Measurements from ENCODE around the gene CWC22.

The CWC22 gene

DNA sequence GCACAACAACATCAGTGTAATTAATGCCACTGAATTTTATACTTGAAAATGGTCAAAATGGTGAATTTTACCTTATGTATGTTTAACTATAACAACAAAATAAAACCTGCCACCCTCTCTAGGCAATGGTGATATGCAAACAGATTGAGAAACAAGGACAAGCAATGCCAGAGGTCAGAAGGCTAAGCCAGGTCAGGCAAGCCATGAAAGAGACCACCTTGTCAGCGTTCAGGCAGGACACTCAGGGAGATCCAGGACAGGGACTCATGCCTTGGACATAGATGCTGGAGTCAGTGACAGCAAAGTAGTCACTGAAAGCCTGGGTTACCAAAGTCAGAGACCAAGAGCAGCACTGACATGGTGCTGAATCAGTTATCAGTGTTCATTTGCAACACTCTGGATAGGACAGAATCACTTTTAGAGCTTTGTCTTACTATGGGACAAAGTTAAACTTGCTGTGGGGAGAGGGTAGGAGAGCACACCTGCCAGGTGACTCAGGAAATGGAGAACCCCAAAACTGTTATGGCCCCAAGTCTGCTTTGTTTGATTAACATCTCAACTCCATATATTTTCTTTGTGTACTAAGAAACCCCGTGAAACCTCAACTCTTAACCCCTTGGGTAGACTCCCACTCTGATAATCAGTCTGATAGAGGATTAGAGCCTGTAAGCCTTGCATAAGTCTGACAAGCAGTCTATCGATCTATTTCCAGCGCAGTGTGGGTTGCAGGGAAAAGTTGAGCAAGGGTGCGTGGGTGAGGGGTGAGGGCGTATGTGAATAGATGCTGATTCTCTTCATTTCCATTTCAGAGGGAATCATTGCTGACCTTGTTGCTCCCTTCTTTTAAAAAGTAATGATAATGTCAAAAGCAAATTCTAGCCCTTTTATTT, 97.0 kb downstream of the CWC22 start:
- Mint-ChIP-seq H3K27me3 (no peaks in the 10 kb centered on the region), H3K4me3 (no peak overlapping the region), H3K4me1 (no peaks in the 10 kb centered on the region), H3K9me3 (no peaks in the 10 kb centered on the region), H3K27ac (no peak overlapping the region)
- ATAC-seq (no peak), DNase-seq (no peak)

DNA sequence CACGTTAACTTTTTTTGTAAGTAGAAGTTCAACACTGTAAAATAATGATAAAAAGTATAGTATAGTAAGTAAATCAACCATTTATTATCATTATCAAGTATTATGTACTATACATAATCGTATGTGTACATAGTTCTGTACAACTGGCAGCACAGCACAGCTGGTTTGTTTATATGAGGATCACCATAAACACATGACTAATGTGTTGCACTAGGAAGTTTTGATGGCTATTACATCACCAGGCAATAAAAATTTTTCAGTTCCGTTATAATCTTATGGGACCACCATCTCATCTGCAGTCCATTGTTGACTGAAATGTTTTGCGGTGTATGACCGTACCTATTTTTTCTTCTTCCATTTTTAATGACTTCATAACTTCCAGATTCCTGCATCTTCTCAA, 106.4 kb downstream of the CWC22 start:
- DNase-seq: no peak
- Mint-ChIP-seq H3K4me3 (no peak overlapping the region), H3K27me3 (no peaks in the 10 kb centered on the region), H3K9me3 (peaks cover 0 to 14% of the 10 kb centered on the region in 2 donors), H3K27ac (no peak overlapping the region), H3K4me1 (no peaks in the 10 kb centered on the region)
- no peak for ATAC-seq

DNA sequence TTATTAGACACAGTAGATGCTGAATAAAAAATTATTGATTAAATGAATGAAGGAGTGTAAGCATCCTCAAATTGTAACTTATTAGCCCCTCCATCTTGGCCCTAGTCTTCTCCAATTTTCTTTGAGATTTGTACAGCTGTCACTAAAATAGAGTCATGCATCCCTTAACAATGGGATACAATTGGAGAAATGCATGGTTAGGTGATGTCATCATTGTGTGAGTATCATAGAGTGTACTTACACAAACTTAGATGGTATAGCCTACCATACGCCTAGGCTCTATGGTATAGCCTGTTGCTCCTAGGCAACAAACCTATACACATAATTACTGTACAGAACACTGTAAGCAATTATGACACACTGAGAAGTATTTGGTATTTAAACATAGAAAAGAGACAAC, 107.4 kb downstream of the CWC22 start:
- ATAC-seq: no peak
- no peak overlapping the region for H3K27ac Mint-ChIP-seq
- H3K4me3 Mint-ChIP-seq: no peak overlapping the region
- H3K27me3 Mint-ChIP-seq: no peaks in the 10 kb centered on the region
- peaks cover 0 to 14% of the 10 kb centered on the region in 2 donors for H3K9me3 Mint-ChIP-seq
- no peak for DNase-seq
- no peaks in the 10 kb centered on the region for H3K4me1 Mint-ChIP-seq

GRCh38 chr2:179898873-179899272, 108.2 kb downstream of the CWC22 start:
- Mint-ChIP-seq H3K9me3 (peaks cover 0 to 13% of the 10 kb centered on the region in 2 donors), H3K27ac (no peak overlapping the region), H3K27me3 (no peaks in the 10 kb centered on the region), H3K4me3 (no peak overlapping the region), H3K4me1 (no peaks in the 10 kb centered on the region)
- peak; percentile 67 for ATAC-seq
- peak in 1 of 2 donors; percentile 11 for DNase-seq

All from stimulated activated naive CD8-positive, alpha-beta T cell treated with anti-CD3 and anti-CD28 coated beads, Interleukin-15, amount 100 ng/mL, for 72 hours (primary cell).